OCI-LY7 (cell line): Measurements from ENCODE around the gene CCAR1. TPM values are rescaled to one million over a fixed set of nuclear protein-coding genes. Genes with fewer than 3 reads are reported as not detected.

Source experiments
- BruUV-seq: library from RNA; stranded (reverse); fragments of 400-500 nt; replicated peaks from 2 replicates; lab custom pipeline; 2021; lab: Mats Ljungman, UMichigan
- CTCF ChIA-PET: fragments of 300-600 bp; sonication (Branson Sonifier 250); formaldehyde crosslinking; loops from one replicate; lab custom pipeline; 2022; ENCODE audit warnings: antibody characterized with exemption; ENCODE audit not compliant: unreplicated experiment; lab: Charles Lee
- POLR2A ChIA-PET: fragments of 300-600 bp; sonication (Branson Sonifier 250); formaldehyde crosslinking; loops from one replicate; lab custom pipeline; 2022; ENCODE audit warnings: antibody characterized with exemption; lab: Charles Lee
- DNase-seq: peaks from one replicate; pipeline ENCODE4 v3.0.0-alpha.2; 2015; ENCODE audit warnings: low spot score
- H2AFZ ChIP-seq: fragments of 200-600 bp; sonication (generic), shearing (Covaris generic); 2 replicates; pipeline ENCODE4 v1.6.1; 2014; ENCODE audit warnings: mild to moderate bottlenecking, antibody characterized with exemption, low read length, moderate library complexity
- H3K27ac ChIP-seq: fragments of 200-600 bp; sonication (generic); 2 replicates; pipeline ENCODE4 v1.5.1; 2014; ENCODE audit warnings: mixed run types, low read depth, mild to moderate bottlenecking, moderate library complexity, low read length, inconsistent platforms; ENCODE audit not compliant: poor library complexity, severe bottlenecking
- H3K36me3 ChIP-seq: fragments of 200-600 bp; sonication (generic); 2 replicates; pipeline ENCODE4 v1.6.1; 2014; ENCODE audit warnings: mild to moderate bottlenecking, antibody characterized with exemption, low read length, moderate library complexity, mixed read lengths; ENCODE audit not compliant: insufficient read depth
- H3K4me1 ChIP-seq: fragments of 200-600 bp; sonication (generic); 2 replicates; pipeline ENCODE4 v1.5.1; 2014; ENCODE audit warnings: mild to moderate bottlenecking, low read length; ENCODE audit not compliant: insufficient read depth, poor library complexity, severe bottlenecking
- H3K4me2 ChIP-seq: fragments of 200-600 bp; sonication (generic); 2 replicates; pipeline ENCODE4 v1.6.1; 2014; ENCODE audit warnings: mild to moderate bottlenecking, low read length
- H3K4me3 ChIP-seq: fragments of 200-600 bp; sonication (generic); 2 replicates; pipeline ENCODE4 v1.5.1; 2014; ENCODE audit warnings: mild to moderate bottlenecking, low read depth, low read length; ENCODE audit not compliant: poor library complexity, severe bottlenecking
- H3K79me2 ChIP-seq: fragments of 200-600 bp; sonication (generic); 2 replicates; pipeline ENCODE4 v1.6.1; 2016; ENCODE audit warnings: low read depth, mild to moderate bottlenecking, low read length, moderate library complexity, mixed read lengths; ENCODE audit not compliant: insufficient read depth
- H3K9me2 ChIP-seq: fragments of 200-600 bp; sonication (generic); 2 replicates; pipeline ENCODE4 v1.6.1; 2016; ENCODE audit warnings: mild to moderate bottlenecking, low read length, mixed read lengths; ENCODE audit not compliant: insufficient read depth
- H3K9me3 ChIP-seq: fragments of 200-600 bp; sonication (generic); 2 replicates; pipeline ENCODE4 v1.6.1; 2014; ENCODE audit warnings: mild to moderate bottlenecking, mixed run types, low read length, mixed read lengths
- H4K20me1 ChIP-seq: fragments of 200-600 bp; sonication (generic); 2 replicates; pipeline ENCODE4 v1.6.1; 2014; ENCODE audit warnings: mild to moderate bottlenecking, antibody characterized with exemption, low read length, moderate library complexity, mixed read lengths; ENCODE audit not compliant: insufficient read depth
- EZH2phosphoT487 ChIP-seq: fragments of 200-600 bp; sonication (generic); IDR thresholded peaks from 2 replicates; pipeline ENCODE4 v1.6.1; 2018; ENCODE audit warnings: low read depth, borderline replicate concordance, mild to moderate bottlenecking, mixed run types, antibody characterized with exemption, low read length, moderate library complexity, mixed read lengths
- intact Hi-C: fragments of 100-400 bp; cut with micrococcal nuclease; formaldehyde crosslinking; loops from one replicate; pipeline ENCODE4 v1.10.0; 2022; ENCODE audit not compliant: unreplicated experiment
- total RNA-seq, 2 experiments: library from RNA; depleted of rRNA in 1 of 2; stranded (reverse); fragments of >200 nt in 1 of 2; shearing (Covaris generic) in 1 of 2; gene quantifications; 2 replicates each; pipeline ENCODE4 v1.2.3, GENCODE V29; 2014 to 2022
- TF ChIP-seq, protein P1 (sequence below): fragments of 200-600 bp; sonication (generic); conservative IDR thresholded peaks from 2 replicates; pipeline ENCODE4 v1.5.1; 2014; ENCODE audit warnings: mild to moderate bottlenecking, antibody characterized with exemption, low read length, moderate library complexity, mixed read lengths

CCAR1 gene
- total RNA-seq, 2 experiments from 2014 or later = 66.3 to 126 TPM

- TF ChIP-seq EZH2phosphoT487 = no peak
- TF ChIP-seq, protein P1, sequence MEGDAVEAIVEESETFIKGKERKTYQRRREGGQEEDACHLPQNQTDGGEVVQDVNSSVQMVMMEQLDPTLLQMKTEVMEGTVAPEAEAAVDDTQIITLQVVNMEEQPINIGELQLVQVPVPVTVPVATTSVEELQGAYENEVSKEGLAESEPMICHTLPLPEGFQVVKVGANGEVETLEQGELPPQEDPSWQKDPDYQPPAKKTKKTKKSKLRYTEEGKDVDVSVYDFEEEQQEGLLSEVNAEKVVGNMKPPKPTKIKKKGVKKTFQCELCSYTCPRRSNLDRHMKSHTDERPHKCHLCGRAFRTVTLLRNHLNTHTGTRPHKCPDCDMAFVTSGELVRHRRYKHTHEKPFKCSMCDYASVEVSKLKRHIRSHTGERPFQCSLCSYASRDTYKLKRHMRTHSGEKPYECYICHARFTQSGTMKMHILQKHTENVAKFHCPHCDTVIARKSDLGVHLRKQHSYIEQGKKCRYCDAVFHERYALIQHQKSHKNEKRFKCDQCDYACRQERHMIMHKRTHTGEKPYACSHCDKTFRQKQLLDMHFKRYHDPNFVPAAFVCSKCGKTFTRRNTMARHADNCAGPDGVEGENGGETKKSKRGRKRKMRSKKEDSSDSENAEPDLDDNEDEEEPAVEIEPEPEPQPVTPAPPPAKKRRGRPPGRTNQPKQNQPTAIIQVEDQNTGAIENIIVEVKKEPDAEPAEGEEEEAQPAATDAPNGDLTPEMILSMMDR = no peak
- Histone ChIP-seq H3K4me2 (no peak overlapping the region), H3K27ac (no peak overlapping the region), H3K4me3 (no peak overlapping the region), H3K9me2 (no peaks in the 10 kb centered on the region), H4K20me1 (no peaks in the 10 kb centered on the region), H3K9me3 (no peaks in the 10 kb centered on the region), H3K79me2 (peaks cover 68% of the 10 kb centered on the region), H2AFZ (no peak overlapping the region), H3K4me1 (peaks cover 6% of the 10 kb centered on the region), H3K36me3 (peaks cover 92% of the 10 kb centered on the region)
- no TSS peak for BruUV-seq
- intact Hi-C loops = no loop called here
- POLR2A ChIA-PET = no interaction called here
- CTCF ChIA-PET = no interaction called here
- no peak for DNase-seq
Observed at GRCh38 chr10:68727146-68727545, 6.1 kb downstream of the CCAR1 start.

- H3K36me3 ChIP-seq = peaks cover 94% of the 10 kb centered on the region
- TF ChIP-seq, protein P1 = no peak
- TF ChIP-seq EZH2phosphoT487 = no peak
- H2AFZ ChIP-seq = no peak overlapping the region
- H3K9me2 ChIP-seq = no peaks in the 10 kb centered on the region
- no peaks in the 10 kb centered on the region for H4K20me1 ChIP-seq
- peaks cover 59% of the 10 kb centered on the region; the same call in 1 of the 2 replicates for H3K79me2 ChIP-seq
- no peak for DNase-seq
- ChIA-PET POLR2A (no interaction called here), CTCF (no interaction called here)
- H3K9me3 ChIP-seq = no peaks in the 10 kb centered on the region
- H3K27ac ChIP-seq = no peak overlapping the region
- no TSS peak for BruUV-seq
- intact Hi-C loops = no loop called here
- no peak overlapping the region for H3K4me3 ChIP-seq
- no peaks in the 10 kb centered on the region for H3K4me1 ChIP-seq
- H3K4me2 ChIP-seq = no peak overlapping the region
Observed at GRCh38 chr10:68732651-68733050, 11.6 kb downstream of the CCAR1 start.

DNA sequence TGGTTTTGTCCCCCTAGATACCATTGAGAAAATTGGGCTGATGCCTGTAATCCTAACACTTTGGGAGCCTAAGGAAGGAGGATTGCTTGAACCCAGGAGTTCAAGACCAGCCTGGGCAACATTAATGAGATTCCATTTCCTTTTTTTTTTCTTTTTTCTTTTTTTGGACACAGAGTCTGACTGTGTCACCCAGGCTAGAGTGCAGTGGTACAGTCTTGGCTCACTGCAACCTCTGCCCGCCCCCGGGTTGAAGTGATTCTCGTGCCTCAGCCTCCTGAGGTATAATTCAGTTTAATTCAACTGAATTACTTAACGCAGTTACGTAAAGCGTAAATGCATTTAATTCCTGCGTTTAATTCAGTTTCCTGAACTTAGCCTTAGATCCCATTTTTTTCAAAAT, 13.3 kb downstream of the CCAR1 start:
- CTCF ChIA-PET = no interaction called here

More for the DNA sequence above, 13.3 kb downstream of the CCAR1 start:
- no peak for TF ChIP-seq EZH2phosphoT487
- TF ChIP-seq, protein P1 = no peak
- H2AFZ ChIP-seq = no peak overlapping the region
- no TSS peak for BruUV-seq
- H3K79me2 ChIP-seq = peaks cover 48% of the 10 kb centered on the region; the same call in 1 of the 2 replicates
- no peaks in the 10 kb centered on the region for H3K9me2 ChIP-seq
- H3K27ac ChIP-seq = no peak overlapping the region
- H3K9me3 ChIP-seq = no peaks in the 10 kb centered on the region
- H3K36me3 ChIP-seq = peaks cover 94% of the 10 kb centered on the region
- no peaks in the 10 kb centered on the region for H3K4me1 ChIP-seq
- DNase-seq = no peak
- H4K20me1 ChIP-seq = no peaks in the 10 kb centered on the region
- intact Hi-C loops = no loop called here
- no peak overlapping the region for H3K4me3 ChIP-seq
- POLR2A ChIA-PET = no interaction called here
- H3K4me2 ChIP-seq = no peak overlapping the region
